ENCODE measurements around the gene TMEM117.

The TMEM117 gene

DNA sequence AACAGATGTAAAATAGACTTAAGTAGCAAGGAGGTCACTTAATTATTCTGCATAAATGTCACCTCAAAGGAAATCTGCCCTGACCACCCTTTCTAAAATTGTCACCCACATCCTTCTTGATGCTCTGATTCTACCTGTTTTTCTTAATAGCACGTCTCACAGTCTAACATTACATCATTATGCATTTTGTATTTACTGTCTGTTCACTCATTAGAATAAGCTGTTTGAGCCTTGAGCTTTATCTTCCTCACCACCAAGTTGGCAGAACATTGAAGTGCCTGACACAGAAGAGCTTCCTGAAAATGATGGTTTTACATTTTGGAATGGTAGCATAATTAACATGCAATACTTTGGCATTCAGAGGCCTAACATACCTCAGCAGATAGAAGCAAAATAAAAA is 8.8 kb upstream of the TMEM117 start:
- Histone ChIP-seq H3K9ac (ENCODE audit: low read length) (no peak overlapping the region), H3K4me1 (ENCODE audit: low read length) (no peaks in the 10 kb centered on the region), H3K4me3 (ENCODE audit: low read length) (no peak overlapping the region), H3K4me2 (ENCODE audit: low read length) (no peak overlapping the region), H3K79me2 (ENCODE audit: low read length) (no peaks in the 10 kb centered on the region), H3K27me3 (ENCODE audit: low read depth, low read length) (no peaks in the 10 kb centered on the region), H2AFZ (ENCODE audit: low read depth, low read length) (no peak overlapping the region), H3K36me3 (replicated peaks; ENCODE audit: low read depth, low read length) (no peaks in the 10 kb centered on the region), H3K9me3 (ENCODE audit: insufficient read depth, low read length) (no peaks in the 10 kb centered on the region), H3K27ac (ENCODE audit: low read length) (no peak overlapping the region), H4K20me1 (ENCODE audit: insufficient read depth, low read length) (no peaks in the 10 kb centered on the region)
- TF ChIP-seq, protein P1, sequence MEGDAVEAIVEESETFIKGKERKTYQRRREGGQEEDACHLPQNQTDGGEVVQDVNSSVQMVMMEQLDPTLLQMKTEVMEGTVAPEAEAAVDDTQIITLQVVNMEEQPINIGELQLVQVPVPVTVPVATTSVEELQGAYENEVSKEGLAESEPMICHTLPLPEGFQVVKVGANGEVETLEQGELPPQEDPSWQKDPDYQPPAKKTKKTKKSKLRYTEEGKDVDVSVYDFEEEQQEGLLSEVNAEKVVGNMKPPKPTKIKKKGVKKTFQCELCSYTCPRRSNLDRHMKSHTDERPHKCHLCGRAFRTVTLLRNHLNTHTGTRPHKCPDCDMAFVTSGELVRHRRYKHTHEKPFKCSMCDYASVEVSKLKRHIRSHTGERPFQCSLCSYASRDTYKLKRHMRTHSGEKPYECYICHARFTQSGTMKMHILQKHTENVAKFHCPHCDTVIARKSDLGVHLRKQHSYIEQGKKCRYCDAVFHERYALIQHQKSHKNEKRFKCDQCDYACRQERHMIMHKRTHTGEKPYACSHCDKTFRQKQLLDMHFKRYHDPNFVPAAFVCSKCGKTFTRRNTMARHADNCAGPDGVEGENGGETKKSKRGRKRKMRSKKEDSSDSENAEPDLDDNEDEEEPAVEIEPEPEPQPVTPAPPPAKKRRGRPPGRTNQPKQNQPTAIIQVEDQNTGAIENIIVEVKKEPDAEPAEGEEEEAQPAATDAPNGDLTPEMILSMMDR (IDR thresholded peaks at IDR 0.05; ENCODE audit: low read depth, low read length): no peak
- TF ChIP-seq EZH2phosphoT487 (IDR thresholded peaks at IDR 0.05; ENCODE audit: low read depth): no peak

DNA sequence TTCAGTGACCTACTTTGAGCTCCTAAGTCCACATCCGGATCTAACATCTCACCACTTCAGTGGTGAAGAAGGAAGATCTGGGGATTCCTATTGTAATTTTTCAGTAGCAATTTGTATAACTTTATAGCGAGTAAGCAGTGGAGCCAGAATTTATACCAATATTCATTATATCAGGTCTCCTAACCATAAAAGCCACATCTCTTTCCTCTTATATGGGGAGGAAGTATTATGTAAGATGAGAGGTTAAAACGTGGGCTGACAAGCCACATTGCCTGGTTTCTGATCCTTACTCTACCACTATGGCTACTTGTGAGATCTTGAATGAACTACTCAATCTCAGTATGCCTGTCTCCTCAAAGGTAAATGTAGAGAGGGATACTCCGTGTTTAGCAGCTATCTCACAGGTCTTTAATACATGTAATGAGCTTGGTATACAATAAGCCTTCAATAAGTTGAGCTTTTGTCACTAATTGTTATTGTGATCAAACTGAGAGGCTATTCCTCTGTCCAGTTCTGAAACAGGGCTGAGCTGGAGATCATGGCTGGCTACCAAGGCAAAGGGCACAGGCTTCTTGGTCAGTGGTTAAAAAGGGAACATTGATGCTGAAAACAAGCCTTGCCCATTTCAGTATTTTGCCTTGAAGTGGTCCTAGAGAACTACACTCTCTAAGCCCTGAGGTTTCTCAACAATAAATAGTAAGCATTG is 3.3 kb upstream of the TMEM117 start:
- H2AFZ ChIP-seq (ENCODE audit: low read depth, low read length): no peak overlapping the region
- no peaks in the 10 kb centered on the region for H3K9me3 ChIP-seq (ENCODE audit: insufficient read depth, low read length)
- no peaks in the 10 kb centered on the region for H3K36me3 ChIP-seq (replicated peaks; ENCODE audit: low read depth, low read length)
- no peak overlapping the region for H3K27ac ChIP-seq (ENCODE audit: low read length)
- H3K27me3 ChIP-seq (ENCODE audit: low read depth, low read length): no peaks in the 10 kb centered on the region
- H3K9ac ChIP-seq (ENCODE audit: low read length): no peak overlapping the region
- peaks cover 10% of the 10 kb centered on the region for H3K4me1 ChIP-seq (ENCODE audit: low read length)
- H3K4me3 ChIP-seq (ENCODE audit: low read length): no peak overlapping the region
- no peak for TF ChIP-seq EZH2phosphoT487 (IDR thresholded peaks at IDR 0.05; ENCODE audit: low read depth)
- TF ChIP-seq, protein P1 (IDR thresholded peaks at IDR 0.05; ENCODE audit: low read depth, low read length): no peak
- H4K20me1 ChIP-seq (ENCODE audit: insufficient read depth, low read length): no peaks in the 10 kb centered on the region
- no peak overlapping the region for H3K4me2 ChIP-seq (ENCODE audit: low read length)
- no peaks in the 10 kb centered on the region for H3K79me2 ChIP-seq (ENCODE audit: low read length)

DNA sequence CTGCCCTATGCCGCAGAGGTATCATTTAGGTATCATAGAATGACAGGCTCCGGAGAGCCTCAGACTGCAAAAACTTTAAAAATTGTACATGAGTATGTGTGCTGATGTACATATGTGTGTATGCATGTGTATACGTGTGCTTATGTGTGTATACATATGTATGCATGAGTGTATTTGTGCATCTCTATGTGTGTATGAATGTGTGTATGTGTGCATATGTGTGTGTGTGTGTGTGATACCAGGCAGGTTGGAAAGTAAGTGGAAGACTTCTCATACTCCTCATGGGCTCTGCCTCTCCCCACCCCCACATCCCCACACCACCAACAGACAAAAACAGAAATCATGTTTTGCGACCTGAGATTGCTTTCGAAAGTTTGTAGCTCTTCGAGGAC is 621 bp upstream of the TMEM117 start:
- no peaks in the 10 kb centered on the region for H3K36me3 ChIP-seq (replicated peaks; ENCODE audit: low read depth, low read length)
- H2AFZ ChIP-seq (ENCODE audit: low read depth, low read length): peak overlapping the region; percentile 74
- peaks cover 10% of the 10 kb centered on the region for H3K4me1 ChIP-seq (ENCODE audit: low read length)
- TF ChIP-seq, protein P1 (IDR thresholded peaks at IDR 0.05; ENCODE audit: low read depth, low read length): no peak
- TF ChIP-seq EZH2phosphoT487 (IDR thresholded peaks at IDR 0.05; ENCODE audit: low read depth): no peak
- no peaks in the 10 kb centered on the region for H3K27me3 ChIP-seq (ENCODE audit: low read depth, low read length)
- peak overlapping the region; percentile 90 for H3K4me3 ChIP-seq (ENCODE audit: low read length)
- peak overlapping the region; percentile 82 for H3K9ac ChIP-seq (ENCODE audit: low read length)
- H3K9me3 ChIP-seq (ENCODE audit: insufficient read depth, low read length): no peaks in the 10 kb centered on the region
- 0 out of 2 replicates have a peak overlapping the region, but pooled peaks have one; percentile 27 for H3K27ac ChIP-seq (ENCODE audit: low read length)
- peak overlapping the region; percentile 88 for H3K4me2 ChIP-seq (ENCODE audit: low read length)
- H3K79me2 ChIP-seq (ENCODE audit: low read length): no peaks in the 10 kb centered on the region
- no peaks in the 10 kb centered on the region for H4K20me1 ChIP-seq (ENCODE audit: insufficient read depth, low read length)

DNA sequence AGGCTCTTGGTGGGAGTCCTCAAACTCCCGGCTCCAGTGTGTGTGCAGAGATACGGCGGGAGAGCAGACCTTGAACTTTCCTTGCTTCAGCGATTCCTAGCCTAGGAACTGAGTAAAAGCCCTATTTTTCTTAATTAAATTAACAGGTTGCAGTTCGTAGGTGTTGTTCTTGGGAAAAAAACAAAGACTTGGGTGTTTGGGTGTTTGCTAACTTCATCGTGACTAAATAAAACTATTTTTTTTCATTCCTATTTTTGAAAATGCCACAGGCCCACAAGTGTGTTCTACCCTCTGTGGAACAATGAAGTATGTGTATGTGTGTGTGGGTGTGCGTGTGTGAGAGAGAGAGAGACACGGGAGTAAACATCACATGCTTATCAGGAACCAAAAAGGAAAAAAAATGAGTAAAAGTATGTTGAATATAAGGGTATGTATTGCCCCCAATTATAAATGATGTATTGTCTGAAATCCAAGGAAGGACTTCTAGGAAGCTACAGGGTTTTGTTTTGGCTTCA is 651 bp downstream of the TMEM117 start:
- Histone ChIP-seq H3K36me3 (replicated peaks; ENCODE audit: low read depth, low read length) (no peaks in the 10 kb centered on the region), H4K20me1 (ENCODE audit: insufficient read depth, low read length) (no peaks in the 10 kb centered on the region), H3K27me3 (ENCODE audit: low read depth, low read length) (no peaks in the 10 kb centered on the region), H2AFZ (ENCODE audit: low read depth, low read length) (peak overlapping the region; percentile 91), H3K79me2 (ENCODE audit: low read length) (no peaks in the 10 kb centered on the region), H3K9ac (ENCODE audit: low read length) (peak overlapping the region; percentile 82), H3K4me1 (ENCODE audit: low read length) (peaks cover 10% of the 10 kb centered on the region), H3K4me3 (ENCODE audit: low read length) (peak overlapping the region; percentile 90), H3K9me3 (ENCODE audit: insufficient read depth, low read length) (no peaks in the 10 kb centered on the region), H3K27ac (ENCODE audit: low read length) (peak overlapping the region; percentile 27), H3K4me2 (ENCODE audit: low read length) (peak overlapping the region; percentile 88)
- no peak for TF ChIP-seq EZH2phosphoT487 (IDR thresholded peaks at IDR 0.05; ENCODE audit: low read depth)
- TF ChIP-seq, protein P1 (IDR thresholded peaks at IDR 0.05; ENCODE audit: low read depth, low read length): no peak
